SK-N-SH (cell line): ENCODE data around the gene FAM83E. TPM values are rescaled to one million over a fixed set of nuclear protein-coding genes. Genes with fewer than 3 reads are reported as not detected.
A peak's percentile ranks its signal among the peaks of the same experiment; 100 is the strongest.

Source experiments
- CHD2 ChIP-seq: fragments of 150-350 bp; IDR thresholded peaks from 2 replicates; pipeline ENCODE4 v1.6.1; 2018; ENCODE audit warnings: low read length; ENCODE audit not compliant: partially characterized antibody
- CTCF ChIP-seq: fragments of 200-600 bp; sonication (generic); IDR thresholded peaks from 2 replicates; pipeline ENCODE4 v1.6.1; 2017; ENCODE audit warnings: antibody characterized with exemption, mild to moderate bottlenecking, moderate library complexity
- ELF1 ChIP-seq: IDR thresholded peaks from 2 replicates; pipeline ENCODE4 v1.4.0; 2012
- EP300 ChIP-seq, 2 experiments: IDR thresholded peaks; 2 replicates each; pipeline versions ENCODE4 v1.4.0 to v1.6.1; 2012; ENCODE audit warnings: borderline replicate concordance in 1 of 2, low read depth in 1 of 2, low read length in 1 of 2
- EZH2phosphoT487 ChIP-seq: fragments of 200-600 bp; sonication (generic); IDR thresholded peaks from 2 replicates; pipeline ENCODE4 v1.6.1; 2017; ENCODE audit warnings: low read depth, mixed run types, mild to moderate bottlenecking, antibody characterized with exemption, moderate library complexity, borderline replicate concordance
- FOSL2 ChIP-seq: IDR thresholded peaks from 2 replicates; pipeline ENCODE4 v1.4.0; 2012; ENCODE audit warnings: low read depth, mild to moderate bottlenecking, moderate library complexity, borderline replicate concordance
- FOXJ3 ChIP-seq: sonication (generic); formaldehyde crosslinking; IDR thresholded peaks from 2 replicates; pipeline ENCODE4 v1.5.1; 2020; ENCODE audit warnings: mild to moderate bottlenecking, missing genetic modification reagents
- GATA2 ChIP-seq: sonication (generic); formaldehyde crosslinking; IDR thresholded peaks from 2 replicates; pipeline ENCODE4 v1.5.0; 2020; ENCODE audit warnings: mild to moderate bottlenecking, missing genetic modification reagents
- JUND ChIP-seq: IDR thresholded peaks from 2 replicates; pipeline ENCODE4 v1.4.0; 2012
- MXI1 ChIP-seq: IDR thresholded peaks from 2 replicates; pipeline ENCODE4 v1.6.1; 2012; ENCODE audit warnings: mild to moderate bottlenecking, low read depth, low read length, improper control_type of control experiment
- PBX3 ChIP-seq: IDR thresholded peaks from 2 replicates; pipeline ENCODE4; 2012
- RAD21 ChIP-seq: IDR thresholded peaks from 2 replicates; pipeline ENCODE4 v1.6.1; 2012; ENCODE audit warnings: mild to moderate bottlenecking, low read length
- REST ChIP-seq: IDR thresholded peaks from 2 replicates; pipeline ENCODE4 v1.6.1; 2012; ENCODE audit warnings: mild to moderate bottlenecking, low read depth, low read length, moderate library complexity
- RFX5 ChIP-seq: IDR thresholded peaks from 2 replicates; pipeline ENCODE4 v1.6.1; 2012; ENCODE audit warnings: mild to moderate bottlenecking, improper control_type of control experiment, low read length
- SIN3A ChIP-seq: IDR thresholded peaks from 2 replicates; pipeline ENCODE4 v1.6.1; 2012; ENCODE audit warnings: low read depth, mild to moderate bottlenecking, low read length, moderate library complexity, borderline replicate concordance
- SMC3 ChIP-seq: IDR thresholded peaks from 2 replicates; pipeline ENCODE4 v1.6.1; 2012; ENCODE audit warnings: low read depth, low read length, improper control_type of control experiment
- TAF1 ChIP-seq: IDR thresholded peaks from 2 replicates; pipeline ENCODE4 v1.6.1; 2012; ENCODE audit warnings: low read depth, mild to moderate bottlenecking, low read length, moderate library complexity, borderline replicate concordance
- TEAD4 ChIP-seq: IDR thresholded peaks from 2 replicates; pipeline ENCODE4 v1.4.0; 2012; ENCODE audit warnings: mild to moderate bottlenecking, borderline replicate concordance; ENCODE audit not compliant: insufficient read depth
- USF1 ChIP-seq: IDR thresholded peaks from 2 replicates; pipeline ENCODE4 v1.4.0; 2012; ENCODE audit warnings: low read depth, borderline replicate concordance
- USF2 ChIP-seq: fragments of 150-350 bp; IDR thresholded peaks from 2 replicates; pipeline ENCODE4 v1.6.1; 2017; ENCODE audit warnings: antibody characterized with exemption, low read length, low read depth, borderline replicate concordance
- YY1 ChIP-seq: IDR thresholded peaks from 2 replicates; pipeline ENCODE4 v1.4.0; 2012; ENCODE audit warnings: low read depth, mild to moderate bottlenecking
- polyA plus RNA-seq, 3 experiments: library from polyadenylated mRNA; depleted of rRNA; stranded (reverse); fragments of >200 nt; gene quantifications; 2 replicates each; pipeline ENCODE4 v1.2.3, GENCODE V29; 2012

The FAM83E gene
- polyA plus RNA-seq, 1 of the 3 experiments (the other 2 are of a cell fraction): 0.44 TPM

GRCh38 chr19:48646001-48646721 lies 31.3 kb upstream of the FAM83E start, which contains the start of gene CA11 (continued):
- TF ChIP-seq SIN3A: no peak
- no peak for TF ChIP-seq TEAD4
- TF ChIP-seq RFX5: no peak
- TF ChIP-seq FOXJ3 (CRISPR knock-in tag): no peak
- no peak for TF ChIP-seq EZH2phosphoT487
- TF ChIP-seq FOSL2: no peak
- no peak for TF ChIP-seq YY1
- TF ChIP-seq RAD21: peak; percentile 90
- peak; percentile 70 for TF ChIP-seq CHD2
- TF ChIP-seq TAF1: 0 out of 2 replicates have a peak, but pooled peaks have one; percentile 31
- TF ChIP-seq MXI1: peak; percentile 57; the same call in 1 of the 2 replicates
- no peak for TF ChIP-seq USF2
- TF ChIP-seq PBX3: no peak
- no peak for TF ChIP-seq REST
- no peak for TF ChIP-seq ELF1
- TF ChIP-seq EP300 (IDR thresholded peaks at IDR 0.05; ENCODE audit: borderline replicate concordance in 1 of 2, low read depth in 1 of 2, low read length in 1 of 2): no peak
- TF ChIP-seq CTCF: peak; percentile 76
- TF ChIP-seq JUND: no peak
- TF ChIP-seq GATA2 (CRISPR knock-in tag): no peak
- peak; percentile 65 for TF ChIP-seq SMC3
- no peak for TF ChIP-seq USF1
- TF ChIP-seq, all 33 proteins: peak for 7
